MM.1S (cell line): Measurements from ENCODE around the gene FOXP4.

Source experiments
- DNase-seq: peaks from one replicate; pipeline ENCODE4 v3.0.0-alpha.2; 2015
- H2AFZ ChIP-seq: fragments of 300-600 bp; sonication (generic); 2 replicates; pipeline ENCODE4 v1.6.0; 2016; ENCODE audit warnings: antibody characterized with exemption, low read length
- H3F3A ChIP-seq: fragments of 300-600 bp; sonication (generic); 2 replicates; pipeline ENCODE4 v1.6.1; 2016; ENCODE audit warnings: mild to moderate bottlenecking, antibody characterized with exemption, low read length, moderate library complexity, mixed read lengths; ENCODE audit not compliant: insufficient read depth
- H3K27ac ChIP-seq: fragments of 300-600 bp; sonication (generic); 2 replicates; pipeline ENCODE4 v1.5.1; 2016; ENCODE audit warnings: mild to moderate bottlenecking, low read length
- H3K27me3 ChIP-seq: fragments of 300-600 bp; sonication (generic); replicated peaks from 2 replicates; pipeline ENCODE4 v1.6.0; 2016; ENCODE audit warnings: low read length; ENCODE audit not compliant: insufficient read depth
- H3K36me3 ChIP-seq: fragments of 300-600 bp; sonication (generic); replicated peaks from 2 replicates; pipeline ENCODE4 v1.6.1; 2016; ENCODE audit warnings: mild to moderate bottlenecking, low read length, mixed read lengths; ENCODE audit not compliant: insufficient read depth
- H3K4me1 ChIP-seq: fragments of 300-600 bp; sonication (generic); 2 replicates; pipeline ENCODE4 v1.6.1; 2016; ENCODE audit warnings: low read length, mixed read lengths
- H3K4me2 ChIP-seq: fragments of 300-600 bp; sonication (generic); 2 replicates; pipeline ENCODE4 v1.6.0; 2016; ENCODE audit warnings: low read depth, low read length
- H3K4me3 ChIP-seq: fragments of 300-600 bp; sonication (generic); 2 replicates; pipeline ENCODE4 v1.5.1; 2016; ENCODE audit warnings: low read length, mixed read lengths
- H3K79me2 ChIP-seq: fragments of 300-600 bp; sonication (generic); 2 replicates; pipeline ENCODE4 v1.6.1; 2016; ENCODE audit warnings: mixed run types, low read length, mixed read lengths
- H3K9ac ChIP-seq: fragments of 300-600 bp; sonication (generic); 2 replicates; pipeline ENCODE4 v1.6.1; 2016; ENCODE audit warnings: low read length, mixed read lengths
- H3K9me2 ChIP-seq: fragments of 300-600 bp; sonication (generic); replicated peaks from 2 replicates; pipeline ENCODE4 v1.6.1; 2016; ENCODE audit warnings: mild to moderate bottlenecking, low read length, mixed read lengths; ENCODE audit not compliant: insufficient read depth
- H3K9me3 ChIP-seq: fragments of 300-600 bp; sonication (generic); replicated peaks from 2 replicates; pipeline ENCODE4 v1.6.1; 2016; ENCODE audit warnings: mild to moderate bottlenecking, low read length, mixed read lengths; ENCODE audit not compliant: insufficient read depth
- H4K20me1 ChIP-seq: fragments of 300-600 bp; sonication (generic); 2 replicates; pipeline ENCODE4 v1.6.1; 2016; ENCODE audit warnings: mild to moderate bottlenecking, low read length, moderate library complexity, mixed read lengths; ENCODE audit not compliant: insufficient read depth
- CTCF ChIP-seq: fragments of 300-600 bp; sonication (generic); IDR thresholded peaks from 2 replicates; pipeline ENCODE4 v1.5.1; 2016; ENCODE audit warnings: antibody characterized with exemption, low read length, mixed read lengths
- EZH2 ChIP-seq: fragments of 300-600 bp; sonication (generic); optimal IDR thresholded peaks from 2 replicates; pipeline ENCODE3; 2017; ENCODE audit warnings: low read depth, mild to moderate bottlenecking, antibody characterized with exemption, low read length, mixed read lengths
- EZH2phosphoT487 ChIP-seq: fragments of 300-600 bp; sonication (generic); IDR thresholded peaks from 2 replicates; pipeline ENCODE4 v1.6.1; 2018; ENCODE audit warnings: antibody characterized with exemption, low read length

FOXP4 gene

DNA sequence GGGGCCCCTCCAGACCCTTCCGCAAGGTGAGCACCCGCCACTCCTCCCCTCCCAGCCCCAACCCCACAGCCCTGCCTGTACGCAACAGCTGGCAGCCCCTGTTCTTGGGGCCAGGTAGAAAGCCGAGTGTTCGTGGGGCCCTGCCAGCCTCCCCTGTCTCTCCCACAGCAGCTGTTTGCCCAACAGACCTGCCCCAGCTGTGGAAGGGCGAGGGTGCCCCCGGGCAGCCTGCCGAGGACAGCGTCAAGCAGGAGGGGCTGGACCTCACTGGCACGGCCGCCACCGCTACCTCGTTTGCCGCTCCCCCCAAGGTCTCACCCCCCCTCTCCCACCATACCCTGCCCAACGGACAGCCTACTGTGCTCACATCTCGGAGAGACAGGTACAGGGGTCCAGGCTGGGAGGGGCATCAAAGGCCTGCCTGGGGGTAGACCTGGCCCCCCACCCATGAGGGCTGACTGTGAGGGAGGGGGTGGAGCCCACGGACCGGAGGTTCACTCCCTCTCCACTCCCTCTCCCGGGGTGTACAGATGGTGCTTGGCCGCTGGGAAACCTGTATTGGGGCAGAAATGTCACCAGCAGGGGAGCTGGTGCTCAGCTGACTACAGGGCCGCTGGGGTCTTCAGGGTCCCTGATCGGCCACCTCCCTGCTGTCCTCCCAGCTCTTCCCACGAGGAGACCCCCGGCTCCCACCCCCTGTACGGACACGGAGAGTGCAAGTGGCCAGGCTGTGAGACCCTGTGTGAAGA is 41.1 kb downstream of the FOXP4 start:
- no peak overlapping the region for H3K4me3 ChIP-seq
- no peaks in the 10 kb centered on the region for H3K36me3 ChIP-seq
- no peaks in the 10 kb centered on the region for H3K9me3 ChIP-seq
- no peak overlapping the region for H3K9ac ChIP-seq
- H3K27ac ChIP-seq: no peak overlapping the region
- H3F3A ChIP-seq: no peaks in the 10 kb centered on the region
- H3K4me1 ChIP-seq: no peaks in the 10 kb centered on the region
- H2AFZ ChIP-seq: no peak overlapping the region
- no peaks in the 10 kb centered on the region for H3K27me3 ChIP-seq
- TF ChIP-seq EZH2phosphoT487 (no peak), CTCF (no peak), EZH2 (no peak)
- no peaks in the 10 kb centered on the region for H3K9me2 ChIP-seq
- H3K4me2 ChIP-seq: no peak overlapping the region
- no peaks in the 10 kb centered on the region for H3K79me2 ChIP-seq
- H4K20me1 ChIP-seq: no peaks in the 10 kb centered on the region
- no peak for DNase-seq

GRCh38 chr6:41588111-41588510 is 41.9 kb downstream of the FOXP4 start:
- Histone ChIP-seq H3K4me3 (no peak overlapping the region), H2AFZ (no peak overlapping the region), H3K9me2 (no peaks in the 10 kb centered on the region), H3K9ac (no peak overlapping the region), H3K9me3 (no peaks in the 10 kb centered on the region), H3K27ac (no peak overlapping the region), H3K4me2 (no peak overlapping the region), H4K20me1 (no peaks in the 10 kb centered on the region), H3F3A (no peaks in the 10 kb centered on the region), H3K27me3 (no peaks in the 10 kb centered on the region), H3K36me3 (no peaks in the 10 kb centered on the region), H3K4me1 (no peaks in the 10 kb centered on the region), H3K79me2 (no peaks in the 10 kb centered on the region)
- TF ChIP-seq EZH2phosphoT487: no peak
- TF ChIP-seq CTCF: no peak
- no peak for TF ChIP-seq EZH2
- no peak for DNase-seq

- Histone ChIP-seq H4K20me1 (no peaks in the 10 kb centered on the region), H3K9me3 (no peaks in the 10 kb centered on the region), H3K4me1 (no peaks in the 10 kb centered on the region), H3K36me3 (no peaks in the 10 kb centered on the region), H3K27me3 (no peaks in the 10 kb centered on the region), H3K9me2 (no peaks in the 10 kb centered on the region), H3F3A (no peaks in the 10 kb centered on the region), H3K4me2 (no peak overlapping the region), H3K27ac (no peak overlapping the region), H3K79me2 (no peaks in the 10 kb centered on the region), H3K9ac (no peak overlapping the region), H3K4me3 (no peak overlapping the region), H2AFZ (no peak overlapping the region)
- no peak for DNase-seq
- TF ChIP-seq CTCF (no peak), EZH2phosphoT487 (no peak)
These were observed 43.0 kb downstream of the FOXP4 start for GRCh38 chr6:41589223-41589622.
